COLO668 (cell line): ENCODE results near the gene FBXO9.

Experiments used
- DNase-seq: peaks from one replicate; lab custom pipeline; 2025; ENCODE audit not compliant: unreplicated experiment; lab: John Stamatoyannopoulos, UW

The FBXO9 gene

DNA sequence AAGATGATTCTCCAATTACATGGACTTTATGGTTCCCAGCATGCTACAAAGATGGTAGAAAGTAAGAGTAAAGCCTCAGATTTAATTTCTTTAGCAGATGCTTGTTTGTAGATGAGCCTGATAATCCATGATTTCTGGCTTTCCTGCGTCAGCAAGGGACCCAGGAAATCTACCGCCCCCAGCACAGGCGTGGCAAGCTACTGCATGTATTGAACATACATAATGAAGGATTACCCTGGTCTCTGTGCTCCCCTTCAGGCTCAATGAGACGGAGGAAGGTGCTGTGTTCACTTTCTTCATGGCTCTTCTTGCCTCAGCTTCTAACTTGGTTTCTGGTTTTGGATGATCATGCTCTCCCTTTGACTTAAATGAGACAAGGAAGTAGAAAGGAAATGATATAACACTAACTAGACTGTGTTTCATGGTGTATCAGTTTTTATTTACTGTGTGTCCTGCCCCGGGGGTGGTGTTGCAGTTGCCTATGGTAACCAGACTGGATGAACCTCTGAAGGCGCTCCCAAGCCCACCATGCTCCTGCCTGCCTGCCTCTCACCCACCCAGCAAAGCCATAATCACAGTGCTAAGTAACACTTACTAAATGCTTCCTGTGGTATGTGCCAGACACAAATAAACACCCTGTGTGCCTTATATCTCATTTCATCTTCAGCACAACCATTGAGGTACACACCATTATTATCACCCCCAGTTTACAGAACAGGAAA is 65.5 kb downstream of the FBXO9 start:
- DNase-seq, result no peak

DNA sequence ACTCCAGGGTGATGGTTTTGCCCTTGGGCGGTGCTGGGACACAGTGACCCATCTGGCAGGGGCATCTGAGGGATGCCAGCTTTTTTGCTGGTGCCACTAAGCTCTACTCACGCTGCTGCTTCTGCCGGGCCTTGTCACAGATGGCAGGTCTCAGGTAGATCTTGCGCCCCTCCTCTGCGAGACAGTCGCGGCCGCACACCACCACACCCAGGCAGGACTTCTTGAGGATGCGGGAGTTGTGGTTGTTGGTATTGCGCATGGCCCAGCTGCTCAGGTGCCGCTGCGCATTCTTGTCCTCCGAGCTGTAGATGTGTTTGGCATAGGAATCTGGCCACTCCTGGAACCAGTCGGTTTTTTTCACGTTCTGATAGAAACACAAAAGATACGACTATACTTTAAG is 68.8 kb downstream of the FBXO9 start:
- no peak for DNase-seq

DNA sequence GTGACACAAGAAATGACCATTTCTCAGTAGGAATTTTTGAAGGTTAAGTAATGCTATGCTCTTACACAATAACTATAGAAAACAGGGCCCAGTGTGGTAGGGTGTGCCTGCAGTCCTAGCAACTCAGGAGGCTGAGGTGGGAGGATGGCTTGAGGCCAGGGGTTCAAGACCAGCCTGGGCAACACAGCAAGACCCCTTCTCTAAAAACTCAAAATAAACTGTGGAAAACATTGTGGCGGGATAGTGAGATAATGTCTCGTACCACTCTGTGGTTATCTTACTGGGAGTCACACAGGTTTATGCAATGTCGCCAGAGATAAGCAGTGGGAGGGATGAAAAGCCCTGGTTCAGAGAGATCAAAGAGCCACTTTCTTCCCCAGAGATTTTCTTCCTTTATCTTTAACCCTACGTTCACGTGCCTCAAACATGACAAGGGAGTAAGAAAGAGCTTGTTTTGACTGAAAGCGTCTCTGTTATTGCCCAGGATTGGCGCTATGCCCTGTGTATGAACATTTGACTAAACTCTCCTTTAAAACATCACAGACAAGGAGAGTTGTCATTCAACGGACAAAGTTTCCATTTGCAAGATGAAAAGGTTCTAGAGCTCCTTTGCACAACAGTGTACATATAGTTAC is 69.5 kb downstream of the FBXO9 start:
- DNase-seq, result no peak

DNA sequence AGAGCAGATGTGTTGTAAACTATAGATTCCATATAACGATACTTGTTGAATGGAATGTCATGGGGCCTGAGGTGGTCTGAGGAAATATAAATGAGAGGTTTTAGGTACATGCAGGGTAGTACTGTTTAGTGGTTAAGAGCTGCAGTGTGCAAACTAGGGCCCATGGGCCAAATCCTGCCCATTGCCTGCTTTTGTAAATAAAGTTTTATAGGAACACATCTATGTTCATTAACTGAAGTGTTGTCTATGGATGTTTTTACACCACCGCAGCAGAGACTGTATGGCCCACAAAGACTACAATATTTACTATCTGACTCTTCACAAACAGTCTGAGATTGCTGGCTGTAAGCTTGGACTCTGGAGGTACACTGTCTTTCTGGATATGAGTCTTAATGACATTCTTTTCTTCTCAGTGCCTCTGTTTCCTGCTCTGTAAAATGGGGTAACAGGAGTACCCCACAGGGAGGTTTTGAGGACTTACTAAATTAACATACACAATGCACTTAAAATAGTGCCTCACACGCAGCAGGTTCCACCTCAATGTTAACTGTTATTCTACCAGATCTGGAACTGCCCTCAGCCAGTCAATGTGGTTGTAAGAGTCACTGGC is 70.9 kb downstream of the FBXO9 start:
- no peak for DNase-seq

DNA sequence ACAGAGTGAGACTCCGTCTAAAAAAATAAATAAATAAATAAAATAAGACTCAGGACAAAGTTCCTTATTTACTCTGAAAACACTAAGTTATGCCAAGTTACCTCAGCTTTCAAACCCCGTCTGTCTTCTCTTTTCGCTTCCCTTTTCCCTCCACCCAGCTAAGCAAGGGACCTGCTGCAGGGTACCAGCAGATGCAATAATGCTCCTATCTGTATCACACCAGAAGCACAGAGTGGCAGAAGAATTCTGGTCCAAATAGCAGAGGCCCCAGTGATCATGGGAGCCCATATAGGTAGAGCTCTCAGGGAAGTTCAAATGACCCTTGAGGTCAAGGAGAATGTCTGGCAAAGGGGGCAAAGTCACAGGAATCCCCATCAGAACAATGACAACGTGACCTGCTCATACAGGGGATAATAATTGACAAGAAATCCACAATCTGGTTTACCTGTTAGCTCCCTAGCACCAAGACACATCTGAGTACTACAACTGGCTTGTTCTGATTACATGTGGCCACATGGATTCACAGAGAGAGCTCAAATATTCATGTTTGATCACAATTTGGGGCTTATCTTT is 74.7 kb downstream of the FBXO9 start:
- no peak for DNase-seq

DNA sequence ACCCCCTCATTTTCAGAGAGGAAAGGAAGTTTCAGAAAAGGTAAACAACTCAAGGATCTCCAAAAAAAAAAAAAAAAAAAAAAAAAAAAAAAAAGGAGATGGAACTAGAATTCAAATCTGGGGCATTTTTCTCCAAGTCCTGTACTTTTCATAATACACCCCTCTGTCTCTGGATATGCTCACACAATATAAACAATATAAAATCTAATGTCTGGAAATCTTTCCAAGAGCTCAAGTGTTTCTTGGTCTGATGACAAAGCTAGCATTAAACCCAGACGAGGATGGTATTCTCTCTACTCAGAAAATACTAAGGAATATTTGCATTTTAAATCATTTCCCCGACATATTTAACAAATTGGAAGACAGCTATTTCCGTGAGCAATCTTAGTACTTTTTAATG is 77.6 kb downstream of the FBXO9 start:
- no peak for DNase-seq

DNA sequence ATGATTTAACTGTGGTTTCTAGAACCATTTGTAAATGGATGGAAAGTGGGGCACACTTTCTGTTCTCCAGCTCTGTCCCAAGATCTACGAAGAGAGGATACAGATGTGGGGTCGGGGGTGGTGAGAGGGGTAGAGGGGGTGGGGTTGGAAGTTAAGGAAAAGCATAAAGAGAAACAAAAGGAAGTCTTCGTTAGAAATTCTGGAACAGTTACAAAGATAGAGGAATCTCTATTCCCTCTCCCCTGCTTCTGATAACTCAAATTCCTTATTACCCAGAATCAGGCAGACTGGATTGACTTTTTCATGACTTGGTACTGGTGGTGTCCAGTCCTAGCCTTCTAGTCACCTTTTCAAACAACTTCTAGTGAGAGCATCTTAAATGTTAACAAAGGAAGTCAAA is 78.5 kb downstream of the FBXO9 start:
- DNase-seq, result no peak

DNA sequence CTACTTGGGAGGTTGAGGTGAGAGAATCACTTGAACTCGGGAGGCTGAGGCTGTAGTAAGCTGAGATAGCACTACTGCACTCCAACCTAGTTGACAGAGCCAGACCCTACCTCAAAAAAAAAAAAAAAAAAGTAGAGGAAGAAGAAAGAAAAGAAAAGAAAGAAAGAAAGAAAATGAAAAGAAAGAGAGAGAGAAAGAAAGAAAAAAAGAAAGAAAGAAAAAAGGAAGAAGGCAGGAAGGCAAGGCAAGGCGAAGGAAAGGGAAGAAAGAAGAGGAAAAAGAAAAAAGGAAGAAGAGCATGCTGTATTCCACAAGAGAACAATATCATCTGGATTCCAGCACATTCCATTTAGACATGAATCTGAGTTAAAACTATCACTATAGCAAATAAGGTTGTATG is 79.6 kb downstream of the FBXO9 start:
- no peak for DNase-seq

DNA sequence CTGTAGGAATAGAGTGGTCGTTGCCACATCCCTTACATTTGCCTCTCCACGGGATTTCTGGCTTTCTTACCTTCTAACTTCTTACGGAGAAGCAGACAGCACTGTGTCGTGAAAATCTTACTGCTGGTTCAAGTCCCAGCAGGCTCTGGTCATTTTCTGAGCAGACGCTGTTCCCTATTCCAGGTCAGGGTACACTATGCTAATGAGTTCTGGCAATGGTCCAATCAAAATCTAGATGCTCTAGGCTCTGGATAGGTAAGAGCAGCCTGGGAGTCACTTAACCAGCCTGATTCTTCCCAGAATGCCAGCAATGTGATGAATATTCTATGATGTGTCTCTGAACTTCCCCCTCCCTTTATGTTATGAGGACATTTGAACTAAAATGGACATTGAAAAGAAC is 83.5 kb downstream of the FBXO9 start, which contains the start of gene GCM1:
GCM1 (minus strand) TSS at position 158 of the 400 bp plus-strand sequence. CDS start 3,209 bp downstream, outside the sequence.
- DNase-seq, result no peak
